Measurements from ENCODE around the gene AGAP1.

The AGAP1 gene

DNA sequence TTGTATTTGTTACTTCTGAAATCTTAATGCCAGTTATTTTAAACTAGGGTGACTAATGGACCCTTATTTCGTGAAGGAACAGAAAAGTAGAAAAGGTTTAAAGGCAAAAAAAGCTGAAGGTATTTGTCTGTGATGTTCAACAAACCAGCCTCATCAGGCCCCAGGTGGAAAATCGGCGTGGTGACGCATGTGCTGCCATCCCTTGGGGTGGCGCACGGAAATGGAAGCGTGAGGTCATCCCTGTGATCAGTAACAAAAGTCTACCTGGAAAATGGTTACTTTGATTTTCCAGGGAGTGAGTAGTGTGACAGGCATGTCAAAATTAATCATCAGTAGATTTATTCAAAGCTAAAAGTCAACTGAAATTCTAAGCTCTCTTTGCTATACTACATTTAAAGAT is 361.2 kb downstream of the AGAP1 start:
- Histone ChIP-seq H3K9ac (ENCODE audit: low read depth in 1 of 2, low read length in 2 of 2) (no peak overlapping the region), H3K27ac (ENCODE audit: low read depth, low read length) (no peak overlapping the region), H3K4me3 (ENCODE audit: low read depth in 1 of 2, low read length in 2 of 2) (no peak overlapping the region), H3K9me3 (ENCODE audit: control insufficient read depth in 1 of 2, low read length in 2 of 2) (no peaks in the 10 kb centered on the region), H3K4me1 (ENCODE audit: control insufficient read depth in 1 of 2, insufficient read depth in 2 of 2, low read length in 2 of 2) (no peaks in the 10 kb centered on the region), H3K36me3 (ENCODE audit: control insufficient read depth in 1 of 2, insufficient read depth in 2 of 2, low read length in 2 of 2) (peaks cover 0 to 11% of the 10 kb centered on the region in 2 donors), H3K27me3 (ENCODE audit: control insufficient read depth in 1 of 2, insufficient read depth in 2 of 2, low read length in 2 of 2) (no peaks in the 10 kb centered on the region)

DNA sequence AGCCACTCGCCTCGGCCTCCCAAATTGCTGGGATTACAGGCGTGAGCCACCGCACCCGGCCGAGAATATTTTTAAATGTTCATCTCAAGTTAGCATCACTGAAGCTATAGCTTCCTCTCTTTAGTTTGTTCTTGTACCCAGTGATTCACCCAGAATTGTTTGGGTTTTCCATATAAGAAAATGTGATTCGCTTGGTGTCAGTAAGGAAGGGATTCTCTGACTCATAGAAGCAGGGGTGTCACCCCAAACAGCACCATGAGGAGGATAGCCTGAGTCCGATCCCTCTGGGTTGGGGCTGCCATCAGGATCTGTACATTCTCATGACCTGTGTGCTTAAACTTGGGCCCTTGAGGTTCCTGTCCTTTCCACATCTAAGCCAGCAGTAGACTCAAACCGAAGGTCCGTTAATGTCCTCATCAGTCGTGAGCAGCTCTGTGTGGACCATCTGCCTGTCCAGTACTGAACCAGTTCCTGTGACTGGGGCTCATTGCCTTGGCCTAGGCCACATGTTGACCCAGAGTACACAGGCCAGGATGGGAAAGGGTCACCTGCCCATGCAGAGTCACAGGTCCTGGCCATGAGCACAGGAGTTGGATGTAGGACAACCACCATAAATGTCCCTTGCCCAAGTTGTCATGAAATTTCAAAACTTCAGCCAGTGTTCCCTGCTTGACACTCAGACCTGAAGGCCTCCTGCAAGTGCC is 362.5 kb downstream of the AGAP1 start:
- Histone ChIP-seq H3K4me3 (ENCODE audit: low read depth in 1 of 2, low read length in 2 of 2) (no peak overlapping the region), H3K9me3 (ENCODE audit: control insufficient read depth in 1 of 2, low read length in 2 of 2) (no peaks in the 10 kb centered on the region), H3K9ac (ENCODE audit: low read depth in 1 of 2, low read length in 2 of 2) (no peak overlapping the region), H3K27me3 (ENCODE audit: control insufficient read depth in 1 of 2, insufficient read depth in 2 of 2, low read length in 2 of 2) (no peaks in the 10 kb centered on the region), H3K36me3 (ENCODE audit: control insufficient read depth in 1 of 2, insufficient read depth in 2 of 2, low read length in 2 of 2) (peaks cover 0 to 11% of the 10 kb centered on the region in 2 donors), H3K4me1 (ENCODE audit: control insufficient read depth in 1 of 2, insufficient read depth in 2 of 2, low read length in 2 of 2) (no peaks in the 10 kb centered on the region), H3K27ac (ENCODE audit: low read depth, low read length) (no peak overlapping the region)

- Histone ChIP-seq H3K27me3 (ENCODE audit: control insufficient read depth in 1 of 2, insufficient read depth in 2 of 2, low read length in 2 of 2) (no peaks in the 10 kb centered on the region), H3K4me3 (ENCODE audit: low read depth in 1 of 2, low read length in 2 of 2) (no peak overlapping the region), H3K9ac (ENCODE audit: low read depth in 1 of 2, low read length in 2 of 2) (no peak overlapping the region), H3K36me3 (ENCODE audit: control insufficient read depth in 1 of 2, insufficient read depth in 2 of 2, low read length in 2 of 2) (peaks cover 0 to 13% of the 10 kb centered on the region in 2 donors), H3K9me3 (ENCODE audit: control insufficient read depth in 1 of 2, low read length in 2 of 2) (no peaks in the 10 kb centered on the region), H3K4me1 (ENCODE audit: control insufficient read depth in 1 of 2, insufficient read depth in 2 of 2, low read length in 2 of 2) (no peaks in the 10 kb centered on the region), H3K27ac (ENCODE audit: low read depth, low read length) (no peak overlapping the region)
These were observed 363.8 kb downstream of the AGAP1 start for GRCh38 chr2:235857598-235857997.

GRCh38 chr2:235858881-235859280 is 365.0 kb downstream of the AGAP1 start:
- Histone ChIP-seq H3K4me1 (ENCODE audit: control insufficient read depth in 1 of 2, insufficient read depth in 2 of 2, low read length in 2 of 2) (no peaks in the 10 kb centered on the region), H3K9ac (ENCODE audit: low read depth in 1 of 2, low read length in 2 of 2) (no peak overlapping the region), H3K27ac (ENCODE audit: low read depth, low read length) (no peak overlapping the region), H3K4me3 (ENCODE audit: low read depth in 1 of 2, low read length in 2 of 2) (no peak overlapping the region), H3K9me3 (ENCODE audit: control insufficient read depth in 1 of 2, low read length in 2 of 2) (no peaks in the 10 kb centered on the region), H3K36me3 (ENCODE audit: control insufficient read depth in 1 of 2, insufficient read depth in 2 of 2, low read length in 2 of 2) (peaks cover 0 to 13% of the 10 kb centered on the region in 2 donors), H3K27me3 (ENCODE audit: control insufficient read depth in 1 of 2, insufficient read depth in 2 of 2, low read length in 2 of 2) (no peaks in the 10 kb centered on the region)

GRCh38 chr2:235859651-235860050 is 365.8 kb downstream of the AGAP1 start:
- Histone ChIP-seq H3K36me3 (ENCODE audit: control insufficient read depth in 1 of 2, insufficient read depth in 2 of 2, low read length in 2 of 2) (peaks cover 0 to 10% of the 10 kb centered on the region in 2 donors), H3K9me3 (ENCODE audit: control insufficient read depth in 1 of 2, low read length in 2 of 2) (no peaks in the 10 kb centered on the region), H3K9ac (ENCODE audit: low read depth in 1 of 2, low read length in 2 of 2) (no peak overlapping the region), H3K4me3 (ENCODE audit: low read depth in 1 of 2, low read length in 2 of 2) (no peak overlapping the region), H3K27ac (ENCODE audit: low read depth, low read length) (no peak overlapping the region), H3K4me1 (ENCODE audit: control insufficient read depth in 1 of 2, insufficient read depth in 2 of 2, low read length in 2 of 2) (no peaks in the 10 kb centered on the region), H3K27me3 (ENCODE audit: control insufficient read depth in 1 of 2, insufficient read depth in 2 of 2, low read length in 2 of 2) (no peaks in the 10 kb centered on the region)

- H3K36me3 ChIP-seq (ENCODE audit: control insufficient read depth in 1 of 2, insufficient read depth in 2 of 2, low read length in 2 of 2) = peaks cover 0 to 10% of the 10 kb centered on the region in 2 donors
- no peaks in the 10 kb centered on the region for H3K4me1 ChIP-seq (ENCODE audit: control insufficient read depth in 1 of 2, insufficient read depth in 2 of 2, low read length in 2 of 2)
- H3K9ac ChIP-seq (ENCODE audit: low read depth in 1 of 2, low read length in 2 of 2) = no peak overlapping the region
These were observed 366.3 kb downstream of the AGAP1 start for GRCh38 chr2:235860111-235860510.

DNA sequence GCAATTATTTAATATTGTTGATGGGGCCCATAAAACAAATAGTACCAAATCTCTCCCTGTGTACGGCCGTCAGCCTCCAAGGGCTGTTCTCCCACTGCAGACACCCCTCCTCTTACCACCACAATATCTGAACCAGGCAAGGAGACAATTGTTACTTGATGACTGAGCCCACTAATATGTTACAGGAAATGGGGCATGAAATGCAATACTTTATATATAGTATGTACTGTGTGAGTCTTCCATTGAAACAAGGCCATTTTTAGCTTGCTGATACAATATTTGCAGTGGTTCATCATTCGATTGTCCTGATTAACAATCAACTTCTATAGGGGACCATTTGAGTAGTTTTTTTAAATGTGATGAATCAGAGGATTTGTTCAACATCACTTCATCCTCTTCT is 367.0 kb downstream of the AGAP1 start:
- no peaks in the 10 kb centered on the region for H3K9me3 ChIP-seq (ENCODE audit: control insufficient read depth in 1 of 2, low read length in 2 of 2)
- H3K4me3 ChIP-seq (ENCODE audit: low read depth in 1 of 2, low read length in 2 of 2) = no peak overlapping the region
- peaks cover 0 to 10% of the 10 kb centered on the region in 2 donors for H3K36me3 ChIP-seq (ENCODE audit: control insufficient read depth in 1 of 2, insufficient read depth in 2 of 2, low read length in 2 of 2)
- no peak overlapping the region for H3K27ac ChIP-seq (ENCODE audit: low read depth, low read length)
- no peaks in the 10 kb centered on the region for H3K27me3 ChIP-seq (ENCODE audit: control insufficient read depth in 1 of 2, insufficient read depth in 2 of 2, low read length in 2 of 2)
- no peaks in the 10 kb centered on the region for H3K4me1 ChIP-seq (ENCODE audit: control insufficient read depth in 1 of 2, insufficient read depth in 2 of 2, low read length in 2 of 2)
- no peak overlapping the region for H3K9ac ChIP-seq (ENCODE audit: low read depth in 1 of 2, low read length in 2 of 2)

More at GRCh38 chr2:235860111-235860510, 366.3 kb downstream of the AGAP1 start:
- no peaks in the 10 kb centered on the region for H3K27me3 ChIP-seq (ENCODE audit: control insufficient read depth in 1 of 2, insufficient read depth in 2 of 2, low read length in 2 of 2)
- H3K27ac ChIP-seq (ENCODE audit: low read depth, low read length) = no peak overlapping the region
- H3K9me3 ChIP-seq (ENCODE audit: control insufficient read depth in 1 of 2, low read length in 2 of 2) = no peaks in the 10 kb centered on the region
- no peak overlapping the region for H3K4me3 ChIP-seq (ENCODE audit: low read depth in 1 of 2, low read length in 2 of 2)

DNA sequence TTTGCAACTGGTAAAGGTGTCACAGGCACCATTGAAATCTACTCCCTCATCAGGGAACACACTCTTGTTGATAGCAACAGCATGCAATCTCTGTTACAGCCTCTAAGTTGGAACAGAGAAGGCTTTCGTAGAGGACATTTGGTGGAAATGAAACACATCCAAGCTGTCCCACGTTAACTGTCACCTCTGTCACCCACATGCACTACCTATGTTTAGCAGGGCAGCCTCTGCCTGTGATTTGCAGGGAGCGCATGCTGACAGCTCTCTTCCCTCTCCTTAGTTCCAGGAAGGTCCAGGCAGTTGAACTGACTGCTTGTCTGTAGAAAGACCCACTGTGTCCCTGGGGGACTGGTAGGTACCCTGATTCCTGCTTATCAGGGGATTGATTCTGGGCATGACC is 367.5 kb downstream of the AGAP1 start:
- Histone ChIP-seq H3K27me3 (ENCODE audit: control insufficient read depth in 1 of 2, insufficient read depth in 2 of 2, low read length in 2 of 2) (no peaks in the 10 kb centered on the region), H3K9ac (ENCODE audit: low read depth in 1 of 2, low read length in 2 of 2) (no peak overlapping the region), H3K4me1 (ENCODE audit: control insufficient read depth in 1 of 2, insufficient read depth in 2 of 2, low read length in 2 of 2) (no peaks in the 10 kb centered on the region), H3K9me3 (ENCODE audit: control insufficient read depth in 1 of 2, low read length in 2 of 2) (no peaks in the 10 kb centered on the region), H3K27ac (ENCODE audit: low read depth, low read length) (no peak overlapping the region), H3K4me3 (ENCODE audit: low read depth in 1 of 2, low read length in 2 of 2) (no peak overlapping the region), H3K36me3 (ENCODE audit: control insufficient read depth in 1 of 2, insufficient read depth in 2 of 2, low read length in 2 of 2) (peaks cover 0 to 8% of the 10 kb centered on the region in 2 donors)

DNA sequence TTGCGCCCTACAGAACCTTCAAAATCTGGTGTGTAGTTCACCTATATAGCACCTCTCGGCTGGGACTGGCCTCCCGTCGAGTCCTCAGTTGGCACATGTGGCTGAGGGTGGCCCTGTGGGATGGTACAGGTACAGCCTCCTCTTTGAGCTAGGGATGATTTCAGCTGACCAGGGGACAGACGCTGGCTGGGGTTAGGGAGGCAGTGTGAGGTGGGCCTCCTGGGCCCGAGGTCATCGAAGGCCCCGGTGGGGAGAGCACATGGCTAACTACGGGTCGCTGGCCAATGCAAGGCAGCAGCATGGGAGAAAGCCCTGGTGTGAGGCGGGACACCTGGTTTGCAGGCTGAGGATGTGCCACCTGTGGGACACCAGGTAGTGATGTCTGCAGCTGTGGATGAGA is 369.6 kb downstream of the AGAP1 start:
- no peak overlapping the region for H3K27ac ChIP-seq (ENCODE audit: low read depth, low read length)
- H3K36me3 ChIP-seq (ENCODE audit: control insufficient read depth in 1 of 2, insufficient read depth in 2 of 2, low read length in 2 of 2) = peaks cover 0 to 3% of the 10 kb centered on the region in 2 donors
- H3K27me3 ChIP-seq (ENCODE audit: control insufficient read depth in 1 of 2, insufficient read depth in 2 of 2, low read length in 2 of 2) = no peaks in the 10 kb centered on the region
- no peak overlapping the region for H3K9ac ChIP-seq (ENCODE audit: low read depth in 1 of 2, low read length in 2 of 2)
- H3K4me1 ChIP-seq (ENCODE audit: control insufficient read depth in 1 of 2, insufficient read depth in 2 of 2, low read length in 2 of 2) = no peaks in the 10 kb centered on the region
- H3K9me3 ChIP-seq (ENCODE audit: control insufficient read depth in 1 of 2, low read length in 2 of 2) = no peaks in the 10 kb centered on the region
- no peak overlapping the region for H3K4me3 ChIP-seq (ENCODE audit: low read depth in 1 of 2, low read length in 2 of 2)

GRCh38 chr2:235864302-235864701 is 370.5 kb downstream of the AGAP1 start:
- Histone ChIP-seq H3K4me3 (ENCODE audit: low read depth in 1 of 2, low read length in 2 of 2) (no peak overlapping the region), H3K9me3 (ENCODE audit: control insufficient read depth in 1 of 2, low read length in 2 of 2) (no peaks in the 10 kb centered on the region), H3K4me1 (ENCODE audit: control insufficient read depth in 1 of 2, insufficient read depth in 2 of 2, low read length in 2 of 2) (no peaks in the 10 kb centered on the region), H3K36me3 (ENCODE audit: control insufficient read depth in 1 of 2, insufficient read depth in 2 of 2, low read length in 2 of 2) (peaks cover 0 to 3% of the 10 kb centered on the region in 2 donors), H3K27ac (ENCODE audit: low read depth, low read length) (no peak overlapping the region), H3K9ac (ENCODE audit: low read depth in 1 of 2, low read length in 2 of 2) (no peak overlapping the region), H3K27me3 (ENCODE audit: control insufficient read depth in 1 of 2, insufficient read depth in 2 of 2, low read length in 2 of 2) (no peaks in the 10 kb centered on the region)

All from duodenal mucosa (tissue), 2 donors.